Stomach (tissue), 4 donors: Measurements from ENCODE around the gene SLC28A1.

Experiments used
- POLR2A ChIP-seq, 4 donors: fragments of 450-650 bp; IDR thresholded peaks; one replicate each; pipeline ENCODE4 v1.6.1; 2016; ENCODE audit warnings: antibody characterized with exemption in 4 of 4, control low read depth in 2 of 4, mild to moderate bottlenecking in 1 of 4, moderate library complexity in 1 of 4
- TF ChIP-seq, protein P1 (sequence below), 7 experiments: fragments of 450-650 bp in 4 of 7; fragments of 200-600 bp in 3 of 7; sonication (generic) in 3 of 7; IDR thresholded peaks; one replicate each; pipeline ENCODE4 v1.5.1; 2016 to 2019; ENCODE audit warnings: antibody characterized with exemption in 7 of 7, control low read depth in 2 of 7, mild to moderate bottlenecking in 1 of 7

DNA sequence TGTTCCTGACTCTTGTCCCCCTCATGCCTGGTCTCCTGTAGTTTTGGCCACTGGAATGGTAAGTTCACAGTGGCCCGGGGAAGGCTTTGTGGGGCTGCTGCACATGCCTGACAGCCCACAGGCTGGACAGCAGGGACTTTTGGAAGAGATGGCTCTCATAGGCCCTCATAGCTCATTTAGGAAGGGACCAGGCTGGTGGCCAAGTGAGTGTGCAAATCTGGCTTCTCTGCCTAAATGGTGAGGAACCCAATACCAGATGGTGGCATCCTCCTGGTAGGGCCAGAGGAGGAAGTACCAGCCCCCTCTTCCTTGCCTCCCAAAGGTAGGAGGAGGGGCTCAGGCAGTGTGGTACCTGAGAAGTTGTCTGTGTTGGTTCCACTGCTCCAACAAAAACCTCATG, 41.7 kb upstream of the SLC28A1 start:
- no peak for TF ChIP-seq POLR2A (IDR thresholded peaks at IDR 0.05)
- TF ChIP-seq, protein P1, sequence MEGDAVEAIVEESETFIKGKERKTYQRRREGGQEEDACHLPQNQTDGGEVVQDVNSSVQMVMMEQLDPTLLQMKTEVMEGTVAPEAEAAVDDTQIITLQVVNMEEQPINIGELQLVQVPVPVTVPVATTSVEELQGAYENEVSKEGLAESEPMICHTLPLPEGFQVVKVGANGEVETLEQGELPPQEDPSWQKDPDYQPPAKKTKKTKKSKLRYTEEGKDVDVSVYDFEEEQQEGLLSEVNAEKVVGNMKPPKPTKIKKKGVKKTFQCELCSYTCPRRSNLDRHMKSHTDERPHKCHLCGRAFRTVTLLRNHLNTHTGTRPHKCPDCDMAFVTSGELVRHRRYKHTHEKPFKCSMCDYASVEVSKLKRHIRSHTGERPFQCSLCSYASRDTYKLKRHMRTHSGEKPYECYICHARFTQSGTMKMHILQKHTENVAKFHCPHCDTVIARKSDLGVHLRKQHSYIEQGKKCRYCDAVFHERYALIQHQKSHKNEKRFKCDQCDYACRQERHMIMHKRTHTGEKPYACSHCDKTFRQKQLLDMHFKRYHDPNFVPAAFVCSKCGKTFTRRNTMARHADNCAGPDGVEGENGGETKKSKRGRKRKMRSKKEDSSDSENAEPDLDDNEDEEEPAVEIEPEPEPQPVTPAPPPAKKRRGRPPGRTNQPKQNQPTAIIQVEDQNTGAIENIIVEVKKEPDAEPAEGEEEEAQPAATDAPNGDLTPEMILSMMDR (IDR thresholded peaks at IDR 0.05) = no peak
